CD4-positive, CD25-positive, alpha-beta regulatory T cell (primary cell): ENCODE measurements around the gene PRXL2B. TPM values are rescaled to one million over a fixed set of nuclear protein-coding genes. Genes with fewer than 3 reads are reported as not detected.

Source experiments
- ATAC-seq, 2 donors: fragments of 150-1000 bp; cut with Tn5 transposase; one replicate each; pipeline ENCODE4 v1.10.0; 2021; ENCODE audit warnings: low read depth in 2 of 2, moderate number of reproducible peaks in 2 of 2, moderate library complexity in 1 of 2
- DNase-seq, 3 donors: peaks; one replicate each; pipeline versions ENCODE4 v3.0.0 to v3.0.0-alpha.2; 2012 to 2022; ENCODE audit warnings: mixed read lengths in 1 of 3
- H3K27ac ChIP-seq: one replicate; pipeline ENCODE4 v1.7.0; 2013; ENCODE audit warnings: mild to moderate bottlenecking, low read length; ENCODE audit not compliant: insufficient read depth, poor library complexity, severe bottlenecking
- H3K27me3 ChIP-seq: one replicate; pipeline ENCODE4 v1.7.0; 2013; ENCODE audit warnings: low read length; ENCODE audit not compliant: control insufficient read depth, insufficient read depth
- H3K36me3 ChIP-seq: one replicate; pipeline ENCODE4 v1.7.0; 2013; ENCODE audit warnings: mild to moderate bottlenecking, low read length, moderate library complexity; ENCODE audit not compliant: control insufficient read depth, insufficient read depth
- H3K4me1 ChIP-seq: 2 replicates; pipeline ENCODE4 v1.7.0; 2013; ENCODE audit warnings: mild to moderate bottlenecking, low read length; ENCODE audit not compliant: insufficient read depth, control insufficient read depth, poor library complexity, severe bottlenecking
- H3K4me3 ChIP-seq: one replicate; pipeline ENCODE4 v1.7.0; 2013; ENCODE audit warnings: low read depth, mild to moderate bottlenecking, low read length, moderate library complexity
- H3K9me3 ChIP-seq, 2 experiments: 1 replicate in 1 of 2; 2 replicates in 1 of 2; pipeline ENCODE4 v1.7.0; 2013; ENCODE audit warnings: low read length in 2 of 2, mild to moderate bottlenecking in 1 of 2, moderate library complexity in 1 of 2; ENCODE audit not compliant: control insufficient read depth in 2 of 2
- H3K27ac Mint-ChIP-seq, 3 donors: one replicate each; pipeline ENCODE4 v1.8.0; 2020 to 2022; ENCODE audit warnings: mild to moderate bottlenecking in 3 of 3, mixed read lengths in 3 of 3, moderate library complexity in 2 of 3
- H3K27me3 Mint-ChIP-seq: one replicate; pipeline ENCODE4 v1.8.0; 2022; ENCODE audit warnings: mild to moderate bottlenecking, mixed read lengths
- H3K36me3 Mint-ChIP-seq: one replicate; pipeline ENCODE4 v1.8.0; 2020; ENCODE audit warnings: mixed read lengths
- H3K4me1 Mint-ChIP-seq, 4 donors: one replicate each; pipeline ENCODE4 v1.8.0; 2020 to 2022; ENCODE audit warnings: mixed read lengths in 4 of 4, mild to moderate bottlenecking in 1 of 4
- H3K4me3 Mint-ChIP-seq, 4 donors: one replicate each; pipeline ENCODE4 v1.8.0; 2020 to 2022; ENCODE audit warnings: mild to moderate bottlenecking in 4 of 4, mixed read lengths in 4 of 4, moderate library complexity in 3 of 4
- H3K9me3 Mint-ChIP-seq, 7 donors: one replicate each; pipeline ENCODE4 v1.8.0; 2020 to 2022; ENCODE audit warnings: mixed read lengths in 7 of 7, mild to moderate bottlenecking in 3 of 7, moderate library complexity in 2 of 7
- polyA plus RNA-seq, 4 donors: library from polyadenylated mRNA; unstranded; fragments of 300-500 nt; fragmentation: Illumina TruSeq; gene quantifications; one replicate each; pipeline ENCODE4 v1.2.3, GENCODE V29; 2021
- total RNA-seq: library from RNA; stranded (reverse); gene quantifications from one replicate; pipeline ENCODE4 v1.2.3, GENCODE V29; 2022

The PRXL2B gene
- total and polyA plus RNA-seq, 5 donors from 2014 or later, result 24.5 to 31.1 (median 27.1) TPM

GRCh38 chr1:2633366-2633935 lies 46.9 kb downstream of the PRXL2B start:
- DNase-seq (no peak), ATAC-seq (no peak)
- no peak overlapping the region for H3K4me3 ChIP-seq
- H3K9me3 ChIP-seq, result no peaks in the 10 kb centered on the region
- H3K27me3 ChIP-seq, result no peaks in the 10 kb centered on the region
- H3K4me1 Mint-ChIP-seq, result peaks cover 0 to 7% (median 0%) of the 10 kb centered on the region in 4 donors
- H3K4me3 Mint-ChIP-seq, result no peak overlapping the region
- no peaks in the 10 kb centered on the region for H3K36me3 ChIP-seq
- H3K27ac Mint-ChIP-seq, result no peak overlapping the region
- no peaks in the 10 kb centered on the region for H3K36me3 Mint-ChIP-seq
- H3K27me3 Mint-ChIP-seq, result peaks cover 20% of the 10 kb centered on the region
- H3K27ac ChIP-seq, result no peak overlapping the region
- peaks cover 7% of the 10 kb centered on the region for H3K4me1 ChIP-seq
- peaks cover 0 to 5% (median 1%) of the 10 kb centered on the region in 7 donors for H3K9me3 Mint-ChIP-seq

DNA sequence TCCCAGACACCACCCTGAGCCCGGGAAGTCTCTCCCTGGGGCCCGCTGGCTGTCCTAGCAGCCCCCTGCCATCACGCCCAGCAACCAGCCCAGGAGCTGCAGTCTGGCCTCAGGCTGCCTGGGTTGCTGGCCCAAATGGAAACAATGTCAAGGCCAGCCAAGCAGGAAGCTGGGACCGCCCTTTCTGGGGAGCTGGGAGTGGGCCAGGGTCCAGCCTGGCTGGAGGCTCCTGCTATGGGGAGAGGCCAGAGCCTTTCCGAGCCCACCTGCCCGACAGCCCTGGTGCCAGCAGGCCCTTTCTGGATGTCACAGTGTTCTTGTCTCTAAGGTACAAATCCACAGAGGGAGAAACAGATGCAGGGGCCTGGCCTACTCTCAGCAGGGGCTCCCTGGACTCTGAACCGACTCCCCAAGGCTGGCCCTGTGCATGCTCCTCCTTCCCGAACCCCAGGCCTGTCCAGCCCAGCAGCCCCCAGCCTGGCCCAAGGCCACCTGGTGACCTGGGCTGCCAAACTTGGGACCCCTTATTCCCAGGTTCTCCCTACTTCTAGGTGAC lies 47.4 kb downstream of the PRXL2B start:
- no peak for ATAC-seq
- H3K4me3 Mint-ChIP-seq, result no peak overlapping the region
- no peak for DNase-seq
- peaks cover 0 to 7% (median 0%) of the 10 kb centered on the region in 4 donors for H3K4me1 Mint-ChIP-seq
- Histone ChIP-seq H3K4me1 (peaks cover 1% of the 10 kb centered on the region), H3K36me3 (no peaks in the 10 kb centered on the region), H3K9me3 (no peaks in the 10 kb centered on the region), H3K27ac (no peak overlapping the region), H3K27me3 (no peaks in the 10 kb centered on the region), H3K4me3 (no peak overlapping the region)
- H3K27ac Mint-ChIP-seq, result no peak overlapping the region
- H3K9me3 Mint-ChIP-seq, result peaks cover 0 to 5% (median 1%) of the 10 kb centered on the region in 7 donors
- peaks cover 20% of the 10 kb centered on the region for H3K27me3 Mint-ChIP-seq
- H3K36me3 Mint-ChIP-seq, result no peaks in the 10 kb centered on the region

DNA sequence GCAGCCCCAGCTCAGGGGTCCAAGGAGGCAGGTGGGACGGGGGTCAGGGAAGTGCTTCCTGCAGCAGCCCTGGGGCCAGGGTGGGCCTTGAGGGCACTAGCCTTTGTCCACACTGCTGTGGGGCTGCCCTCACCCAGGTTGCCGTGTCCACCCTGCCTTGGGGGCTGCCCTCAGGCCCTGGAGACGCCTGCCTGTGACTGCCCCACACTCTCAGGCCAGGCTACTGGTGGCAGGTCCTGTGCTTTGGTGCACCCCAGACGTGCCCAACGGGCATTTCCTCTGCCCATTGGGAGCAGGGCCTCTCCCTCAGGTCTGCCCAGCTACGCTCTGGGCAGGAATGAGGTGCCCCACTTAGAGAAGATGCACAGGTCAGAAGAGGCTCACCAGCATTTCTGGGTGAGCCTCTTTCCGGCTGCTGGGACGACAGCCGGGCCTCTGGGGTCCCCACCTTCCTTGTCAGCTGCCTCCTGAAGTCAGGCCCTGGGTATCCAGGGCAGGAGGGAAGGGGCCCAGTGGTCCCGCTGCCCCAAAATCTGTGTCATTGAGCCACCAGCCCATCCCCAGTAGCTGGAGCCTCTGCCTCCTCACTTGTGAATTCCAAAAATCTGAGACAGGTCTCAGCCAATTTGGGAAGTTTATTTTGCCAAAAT lies 48.9 kb downstream of the PRXL2B start:
- Histone ChIP-seq H3K4me1 (no peaks in the 10 kb centered on the region), H3K9me3 (no peaks in the 10 kb centered on the region), H3K27ac (no peak overlapping the region), H3K36me3 (no peaks in the 10 kb centered on the region), H3K27me3 (no peaks in the 10 kb centered on the region), H3K4me3 (no peak overlapping the region)
- H3K27ac Mint-ChIP-seq, result no peak overlapping the region
- no peak overlapping the region for H3K4me3 Mint-ChIP-seq
- peaks cover 13% of the 10 kb centered on the region for H3K27me3 Mint-ChIP-seq
- H3K9me3 Mint-ChIP-seq, result peaks cover 0 to 5% (median under 1%) of the 10 kb centered on the region in 7 donors
- no peaks in the 10 kb centered on the region for H3K36me3 Mint-ChIP-seq
- ATAC-seq, result no peak
- peaks cover 0 to 4% (median 0%) of the 10 kb centered on the region in 4 donors for H3K4me1 Mint-ChIP-seq
- no peak for DNase-seq

GRCh38 chr1:2636733-2637132 lies 50.2 kb downstream of the PRXL2B start:
- peaks cover 5% of the 10 kb centered on the region for H3K4me1 ChIP-seq
- Mint-ChIP-seq H3K27me3 (peaks cover 6% of the 10 kb centered on the region), H3K27ac (peak overlapping the region in 1 of 3 donors; percentile 51), H3K4me3 (peak overlapping the region in 2 of 4 donors; percentile 47 to 64), H3K4me1 (peaks cover 0 to 2% (median 0%) of the 10 kb centered on the region in 4 donors), H3K9me3 (peaks cover 0 to 5% (median 0%) of the 10 kb centered on the region in 7 donors), H3K36me3 (no peaks in the 10 kb centered on the region)
- no peaks in the 10 kb centered on the region for H3K36me3 ChIP-seq
- no peak overlapping the region for H3K4me3 ChIP-seq
- H3K27me3 ChIP-seq, result no peaks in the 10 kb centered on the region
- H3K9me3 ChIP-seq, result no peaks in the 10 kb centered on the region
- no peak for ATAC-seq
- DNase-seq, result no peak
- no peak overlapping the region for H3K27ac ChIP-seq

DNA sequence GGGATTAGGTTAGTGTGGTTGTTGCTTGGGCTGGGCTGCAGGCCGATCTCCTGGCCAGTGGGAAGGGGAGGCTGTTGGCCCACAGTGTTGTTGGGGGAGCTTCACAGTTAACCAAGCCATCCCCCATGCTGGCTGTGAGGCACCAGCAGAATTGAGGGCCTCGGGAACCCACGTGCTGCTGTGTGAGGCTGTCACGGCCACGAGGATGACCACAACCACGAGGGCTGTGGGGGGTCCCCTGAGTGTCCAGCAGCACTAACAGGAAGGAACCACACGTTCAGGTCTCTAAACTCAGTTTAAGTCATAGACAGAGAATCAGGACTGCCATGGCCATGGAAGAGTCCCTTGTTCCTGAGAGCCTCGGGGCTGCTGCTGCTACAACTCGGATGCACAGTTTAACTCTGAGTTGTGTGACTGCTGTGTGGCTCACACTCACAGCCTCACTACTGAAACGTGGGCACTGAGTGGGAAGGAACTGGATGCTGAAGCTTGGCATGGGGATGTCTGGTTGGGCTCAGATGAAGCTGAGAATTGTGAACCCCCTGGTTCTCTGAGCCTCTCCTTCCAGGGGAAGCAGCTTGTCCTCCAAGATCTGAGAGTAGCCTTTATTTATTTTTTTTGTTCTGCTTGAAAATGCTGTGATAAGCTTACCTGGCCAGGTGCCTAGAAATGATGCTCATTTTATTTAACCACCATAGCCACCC lies 51.0 kb downstream of the PRXL2B start:
- H3K4me1 Mint-ChIP-seq, result peaks cover 0 to 8% (median 0%) of the 10 kb centered on the region in 4 donors
- Histone ChIP-seq H3K27me3 (no peaks in the 10 kb centered on the region), H3K4me1 (peaks cover 14% of the 10 kb centered on the region), H3K4me3 (no peak overlapping the region), H3K36me3 (no peaks in the 10 kb centered on the region), H3K9me3 (no peaks in the 10 kb centered on the region), H3K27ac (no peak overlapping the region)
- DNase-seq (no peak), ATAC-seq (no peak)
- no peaks in the 10 kb centered on the region for H3K36me3 Mint-ChIP-seq
- peaks cover 0 to 5% (median 0%) of the 10 kb centered on the region in 7 donors for H3K9me3 Mint-ChIP-seq
- H3K27me3 Mint-ChIP-seq, result no peaks in the 10 kb centered on the region
- peak overlapping the region in 1 of 4 donors; percentile 64 for H3K4me3 Mint-ChIP-seq
- no peak overlapping the region for H3K27ac Mint-ChIP-seq

DNA sequence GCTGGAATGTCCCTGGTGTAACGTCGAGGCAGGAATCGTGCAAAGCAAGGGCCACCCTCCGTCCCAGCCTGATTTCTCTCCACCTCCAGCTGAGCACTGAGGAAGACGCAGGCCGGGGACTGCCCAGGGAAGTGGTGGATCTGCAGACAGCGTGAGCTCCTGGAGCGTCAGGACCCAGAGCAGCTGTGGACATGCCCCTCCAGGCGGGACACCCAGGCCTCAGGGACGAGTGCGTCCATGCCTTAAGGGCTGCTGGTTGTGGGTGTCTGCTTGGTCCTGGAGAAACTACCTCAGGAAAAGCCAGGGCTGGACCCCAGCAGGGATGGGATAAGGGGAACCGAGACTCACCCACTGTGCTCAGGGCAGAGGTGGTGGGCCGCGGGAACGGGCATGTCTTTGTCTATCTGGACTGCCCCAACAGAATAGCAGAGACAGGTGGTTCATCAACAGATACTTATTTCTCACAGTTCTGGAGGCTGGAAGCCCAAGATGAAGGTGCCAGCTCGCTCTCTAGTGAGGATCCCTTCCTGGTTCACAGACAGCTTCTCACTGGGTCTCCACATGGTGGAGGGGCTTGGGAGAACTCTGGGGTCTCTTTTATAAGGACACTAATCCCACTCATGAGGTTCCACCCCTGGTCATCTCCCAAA lies 52.0 kb downstream of the PRXL2B start:
- Histone ChIP-seq H3K4me3 (no peak overlapping the region), H3K9me3 (no peaks in the 10 kb centered on the region), H3K4me1 (peaks cover 20% of the 10 kb centered on the region), H3K36me3 (no peaks in the 10 kb centered on the region), H3K27me3 (no peaks in the 10 kb centered on the region), H3K27ac (no peak overlapping the region)
- Mint-ChIP-seq H3K9me3 (peaks cover 0 to 5% (median 0%) of the 10 kb centered on the region in 7 donors), H3K27me3 (no peaks in the 10 kb centered on the region), H3K4me3 (peak overlapping the region in 2 of 4 donors; percentile 21 to 71), H3K27ac (peak overlapping the region in 2 of 3 donors; percentile 54 to 79), H3K4me1 (peaks cover 0 to 13% (median 3%) of the 10 kb centered on the region in 4 donors), H3K36me3 (no peaks in the 10 kb centered on the region)
- ATAC-seq, result no peak
- DNase-seq, result no peak

DNA sequence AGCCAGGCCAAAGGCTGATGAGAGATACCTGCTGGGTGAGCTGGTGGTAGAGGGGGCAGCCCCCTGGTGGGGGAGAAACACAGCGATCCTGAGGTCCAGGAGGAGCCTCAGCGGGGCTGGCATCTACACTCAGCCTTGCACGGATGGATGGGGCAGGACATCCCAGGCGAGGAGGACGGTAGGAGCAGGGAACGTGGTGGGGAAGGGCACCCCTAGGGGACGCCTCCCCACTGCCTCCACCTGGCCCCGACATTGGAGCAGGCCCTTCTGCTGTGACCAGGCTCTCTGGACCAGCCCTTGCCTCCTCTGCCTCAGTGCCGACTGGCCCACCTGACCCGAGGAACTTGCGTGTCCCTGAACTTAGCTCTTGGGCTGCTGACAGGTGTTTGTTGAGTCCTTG lies 52.6 kb downstream of the PRXL2B start:
- H3K4me3 Mint-ChIP-seq, result peak overlapping the region in 1 of 4 donors; percentile 71
- H3K27me3 ChIP-seq, result no peaks in the 10 kb centered on the region
- H3K27ac ChIP-seq, result no peak overlapping the region
- peaks cover 0 to 5% (median 1%) of the 10 kb centered on the region in 7 donors for H3K9me3 Mint-ChIP-seq
- no peak for DNase-seq
- no peak overlapping the region for H3K4me3 ChIP-seq
- H3K36me3 ChIP-seq, result no peaks in the 10 kb centered on the region
- peaks cover 0 to 16% (median 4%) of the 10 kb centered on the region in 4 donors for H3K4me1 Mint-ChIP-seq
- H3K9me3 ChIP-seq, result no peaks in the 10 kb centered on the region
- H3K27me3 Mint-ChIP-seq, result no peaks in the 10 kb centered on the region
- H3K4me1 ChIP-seq, result peaks cover 22% of the 10 kb centered on the region
- H3K36me3 Mint-ChIP-seq, result no peaks in the 10 kb centered on the region
- no peak for ATAC-seq
- H3K27ac Mint-ChIP-seq, result peak overlapping the region in 2 of 3 donors; percentile 54 to 79
